ENCODE results near the gene CLEC4F.

DNA sequence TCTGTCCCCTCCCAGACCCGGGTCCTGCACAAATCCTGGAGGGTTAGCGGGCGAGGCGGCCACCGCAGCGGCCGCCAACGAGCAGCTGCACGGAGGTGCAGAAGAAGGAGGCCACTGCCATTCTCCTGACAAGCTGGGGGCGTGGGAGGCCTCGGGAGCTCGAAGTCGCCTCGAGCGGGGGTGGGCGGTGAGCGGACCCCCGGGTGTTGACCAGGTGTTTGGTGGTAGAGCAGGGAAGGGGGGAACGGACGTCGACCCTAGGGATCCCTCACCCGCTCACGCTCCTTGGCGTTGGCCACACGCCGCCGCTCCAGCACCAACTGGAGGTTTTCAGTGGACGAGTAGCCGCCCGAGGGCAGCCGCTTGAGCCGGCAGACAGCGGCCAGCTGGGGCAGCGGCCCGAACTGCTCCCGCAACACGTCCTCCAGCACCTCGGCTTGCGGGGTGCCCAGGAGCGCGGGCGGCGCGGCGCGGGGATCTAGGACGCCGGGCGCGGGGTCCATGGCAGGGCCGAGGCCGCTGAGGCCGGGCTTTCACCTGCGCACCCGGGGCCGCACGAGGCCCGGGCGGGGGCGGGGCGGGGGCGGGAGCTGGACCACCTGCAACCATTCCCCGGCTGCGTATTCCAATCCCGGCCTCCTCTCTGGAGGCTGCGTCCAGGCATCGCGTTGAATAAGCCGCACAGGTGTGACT is 30.1 kb downstream of the CLEC4F start, which contains the start of gene FIGLA:
- TF ChIP-seq EZH2 (IDR thresholded peaks at IDR 0.05; ENCODE audit: low read depth, unreplicated experiment) (no peak), CTCF (conservative IDR thresholded peaks at IDR 0.05; ENCODE audit: low read depth in 2 of 2) (no peak), CREB1 (CRISPR knock-in tag; IDR thresholded peaks at IDR 0.05; ENCODE audit: low read depth) (no peak), POLR2AphosphoS5 (IDR thresholded peaks at IDR 0.05; ENCODE audit: low read depth) (no peak)
- TF ChIP-seq, protein P1, sequence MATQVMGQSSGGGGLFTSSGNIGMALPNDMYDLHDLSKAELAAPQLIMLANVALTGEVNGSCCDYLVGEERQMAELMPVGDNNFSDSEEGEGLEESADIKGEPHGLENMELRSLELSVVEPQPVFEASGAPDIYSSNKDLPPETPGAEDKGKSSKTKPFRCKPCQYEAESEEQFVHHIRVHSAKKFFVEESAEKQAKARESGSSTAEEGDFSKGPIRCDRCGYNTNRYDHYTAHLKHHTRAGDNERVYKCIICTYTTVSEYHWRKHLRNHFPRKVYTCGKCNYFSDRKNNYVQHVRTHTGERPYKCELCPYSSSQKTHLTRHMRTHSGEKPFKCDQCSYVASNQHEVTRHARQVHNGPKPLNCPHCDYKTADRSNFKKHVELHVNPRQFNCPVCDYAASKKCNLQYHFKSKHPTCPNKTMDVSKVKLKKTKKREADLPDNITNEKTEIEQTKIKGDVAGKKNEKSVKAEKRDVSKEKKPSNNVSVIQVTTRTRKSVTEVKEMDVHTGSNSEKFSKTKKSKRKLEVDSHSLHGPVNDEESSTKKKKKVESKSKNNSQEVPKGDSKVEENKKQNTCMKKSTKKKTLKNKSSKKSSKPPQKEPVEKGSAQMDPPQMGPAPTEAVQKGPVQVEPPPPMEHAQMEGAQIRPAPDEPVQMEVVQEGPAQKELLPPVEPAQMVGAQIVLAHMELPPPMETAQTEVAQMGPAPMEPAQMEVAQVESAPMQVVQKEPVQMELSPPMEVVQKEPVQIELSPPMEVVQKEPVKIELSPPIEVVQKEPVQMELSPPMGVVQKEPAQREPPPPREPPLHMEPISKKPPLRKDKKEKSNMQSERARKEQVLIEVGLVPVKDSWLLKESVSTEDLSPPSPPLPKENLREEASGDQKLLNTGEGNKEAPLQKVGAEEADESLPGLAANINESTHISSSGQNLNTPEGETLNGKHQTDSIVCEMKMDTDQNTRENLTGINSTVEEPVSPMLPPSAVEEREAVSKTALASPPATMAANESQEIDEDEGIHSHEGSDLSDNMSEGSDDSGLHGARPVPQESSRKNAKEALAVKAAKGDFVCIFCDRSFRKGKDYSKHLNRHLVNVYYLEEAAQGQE (IDR thresholded peaks at IDR 0.05; ENCODE audit: unreplicated experiment): no peak
